Stomach (tissue), 4 donors: ENCODE data around the gene DOCK4.

ENCODE experiments used
- CTCF ChIP-seq, 7 experiments: fragments of 450-650 bp in 4 of 7; fragments of 200-600 bp in 3 of 7; sonication (generic) in 3 of 7; IDR thresholded peaks; one replicate each; pipeline ENCODE4 v1.5.1; 2016 to 2019; ENCODE audit warnings: antibody characterized with exemption in 7 of 7, control low read depth in 2 of 7, mild to moderate bottlenecking in 1 of 7
- POLR2A ChIP-seq, 4 donors: fragments of 450-650 bp; IDR thresholded peaks; one replicate each; pipeline ENCODE4 v1.6.1; 2016; ENCODE audit warnings: antibody characterized with exemption in 4 of 4, control low read depth in 2 of 4, mild to moderate bottlenecking in 1 of 4, moderate library complexity in 1 of 4
- POLR2AphosphoS5 ChIP-seq, 3 donors: sonication (generic); formaldehyde crosslinking; IDR thresholded peaks; one replicate each; pipeline ENCODE4 v1.6.1; 2016; ENCODE audit warnings: antibody characterized with exemption in 3 of 3

GRCh38 chr7:112079122-112079521, 127.1 kb downstream of the DOCK4 start:
- no peak for TF ChIP-seq POLR2A (IDR thresholded peaks at IDR 0.05)
- no peak for TF ChIP-seq CTCF (IDR thresholded peaks at IDR 0.05)
- TF ChIP-seq POLR2AphosphoS5 (IDR thresholded peaks at IDR 0.05), result no peak
